Stimulated activated CD8-positive, alpha-beta memory T cell treated with anti-CD3 and anti-CD28 coated beads, Interleukin-12 subunit alpha, Interleukin-12 subunit beta, amount 100 ng/mL, for 24 hours (primary cell): Measurements from ENCODE around the gene SLC13A5.
"Not testable (repeated sequence)": the region's sequence is repeated elsewhere in the genome, so short reads cannot be mapped to it uniquely, and the experiment has no call there.

Experiments
- DNase-seq: peaks from one replicate; pipeline ENCODE4 v3.0.0-alpha.2; 2020; ENCODE audit errors: extremely low read depth

Gene SLC13A5

DNA sequence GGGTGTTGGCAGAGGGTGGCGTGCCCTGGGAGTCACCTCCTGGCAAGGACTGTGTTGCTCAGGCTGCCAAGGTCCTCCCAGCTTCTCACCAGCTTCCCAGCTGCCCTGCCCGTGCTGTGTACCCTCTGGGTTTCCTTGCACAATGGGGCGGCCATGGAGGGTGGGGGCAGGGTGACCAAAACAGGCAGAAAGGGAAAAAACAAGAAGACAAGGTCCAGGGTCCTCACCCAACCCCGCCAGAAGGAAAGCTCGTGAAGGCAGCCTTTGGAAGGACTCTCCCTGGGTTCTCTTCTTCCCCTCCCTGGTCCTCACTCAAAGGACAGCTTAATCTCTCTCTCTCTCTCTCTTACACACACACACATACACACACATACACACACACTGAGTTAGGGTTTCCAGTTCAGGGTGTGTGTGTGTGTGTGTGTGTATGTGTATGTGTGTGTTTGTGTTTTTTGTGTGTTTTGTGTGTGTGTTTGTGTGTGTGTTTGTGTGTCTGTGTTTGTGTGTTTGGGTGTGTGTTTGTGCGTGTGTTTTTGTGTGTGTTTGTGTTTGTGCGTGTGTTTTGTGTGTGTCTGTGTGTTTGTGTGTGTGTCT lies 2.0 kb downstream of the SLC13A5 start:
- DNase-seq, result no peak

- DNase-seq, result no peak
These were observed 2.9 kb downstream of the SLC13A5 start for GRCh38 chr17:6710317-6710716.

DNA sequence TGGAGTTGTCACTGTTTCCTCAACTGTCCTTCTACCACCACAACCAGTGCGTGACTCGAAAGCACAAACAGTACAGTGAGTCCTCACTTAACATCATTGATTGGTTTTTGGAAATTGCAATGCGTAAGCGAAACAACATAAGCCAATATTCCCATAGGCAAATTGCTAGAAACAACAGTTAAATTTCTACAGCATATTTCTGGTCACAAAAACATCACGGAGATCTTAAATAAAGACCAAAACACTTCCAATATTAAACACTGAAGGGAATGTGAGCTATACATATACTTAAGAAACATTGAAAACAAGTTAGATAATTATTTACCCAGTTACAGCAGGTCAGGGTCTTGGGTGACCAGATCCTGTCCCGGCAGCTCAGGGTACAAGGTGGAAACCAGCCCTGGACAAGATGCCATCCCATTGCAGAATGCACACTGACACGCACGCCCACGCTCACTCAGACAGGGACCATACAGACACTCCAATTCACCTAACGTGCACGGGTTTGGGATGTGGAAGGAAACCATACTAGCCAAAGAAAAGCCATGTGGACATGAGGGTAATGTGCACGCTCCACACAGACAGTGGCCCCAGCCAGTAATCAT lies 4.7 kb downstream of the SLC13A5 start:
- DNase-seq, result no peak

GRCh38 chr17:6706996-6707395 lies 6.2 kb downstream of the SLC13A5 start:
- no peak for DNase-seq

DNA sequence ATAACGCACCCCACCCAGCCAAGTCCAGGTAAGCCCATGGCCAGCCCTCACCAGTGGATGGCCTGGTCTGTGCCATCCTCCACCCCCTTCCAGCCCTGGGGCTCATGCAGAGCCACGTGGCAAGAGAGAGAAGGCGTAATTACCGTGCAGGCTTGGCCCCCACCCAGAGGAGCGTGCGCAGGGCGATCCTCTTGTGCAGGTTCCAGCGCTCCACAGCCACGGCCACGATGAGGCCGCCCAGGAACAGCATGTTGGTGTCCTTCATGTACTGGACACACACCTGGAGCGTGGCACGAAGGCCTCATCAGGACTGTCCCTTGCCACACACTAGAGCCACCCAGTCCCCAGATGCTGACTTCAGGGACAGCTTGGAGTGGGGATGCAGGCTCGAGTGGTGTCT lies 6.7 kb downstream of the SLC13A5 start:
- DNase-seq, result no peak

- DNase-seq, result no peak
These were observed 8.6 kb downstream of the SLC13A5 start for GRCh38 chr17:6704470-6705052.

GRCh38 chr17:6703751-6704150 lies 9.4 kb downstream of the SLC13A5 start:
- no peak for DNase-seq

DNA sequence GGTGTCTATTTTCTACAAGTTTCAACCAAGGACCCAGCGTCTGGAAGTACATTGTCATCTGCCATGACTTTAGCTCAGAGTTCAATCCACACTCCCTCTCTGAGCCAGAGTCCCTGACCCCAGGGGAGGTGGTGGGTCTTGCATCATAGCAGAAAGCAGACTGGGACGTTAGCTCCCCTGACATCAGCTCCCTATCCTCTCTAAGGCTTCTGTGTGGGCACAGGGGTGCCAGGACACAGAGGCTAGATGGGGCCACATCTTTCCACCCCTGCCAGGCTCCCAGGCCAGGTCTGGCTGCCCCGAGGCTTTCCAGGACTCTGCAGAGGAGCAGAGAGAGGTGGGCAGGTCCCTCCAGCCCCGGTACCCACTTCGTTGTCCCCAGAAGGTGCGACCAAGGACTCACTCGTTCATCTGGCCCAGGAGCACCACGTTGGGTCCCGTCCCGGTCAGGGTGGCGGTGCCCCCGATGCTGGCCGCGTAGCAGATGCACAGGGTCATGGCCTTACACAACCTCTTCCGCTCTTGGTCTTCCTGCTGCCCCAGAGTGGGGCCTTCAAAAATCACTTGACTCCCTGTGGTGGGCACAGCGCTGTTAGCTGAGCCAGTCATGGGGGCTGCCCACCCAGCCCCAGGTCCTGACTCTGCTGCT lies 10.5 kb downstream of the SLC13A5 start:
- no peak for DNase-seq

- peak; percentile 17 for DNase-seq
These were observed 11.4 kb downstream of the SLC13A5 start for GRCh38 chr17:6701719-6702118.

DNA sequence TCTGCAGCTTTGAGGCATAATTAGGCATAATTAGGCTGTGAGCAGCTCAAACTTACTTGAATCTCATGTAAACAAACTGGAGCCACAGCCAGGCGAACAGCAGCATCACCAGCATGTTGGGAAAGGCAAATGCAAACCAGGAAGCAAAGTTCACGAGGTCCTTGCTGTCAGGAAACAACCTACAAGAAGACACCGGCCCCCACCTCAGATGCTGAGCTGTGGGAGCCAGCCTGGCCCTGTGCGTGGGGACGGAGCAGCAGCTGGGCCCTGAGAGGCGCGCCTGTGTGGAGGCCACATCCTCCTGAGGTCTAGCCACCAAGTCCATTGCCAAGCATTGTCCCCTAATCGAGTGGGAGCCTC lies 12.2 kb downstream of the SLC13A5 start:
- no peak for DNase-seq

DNA sequence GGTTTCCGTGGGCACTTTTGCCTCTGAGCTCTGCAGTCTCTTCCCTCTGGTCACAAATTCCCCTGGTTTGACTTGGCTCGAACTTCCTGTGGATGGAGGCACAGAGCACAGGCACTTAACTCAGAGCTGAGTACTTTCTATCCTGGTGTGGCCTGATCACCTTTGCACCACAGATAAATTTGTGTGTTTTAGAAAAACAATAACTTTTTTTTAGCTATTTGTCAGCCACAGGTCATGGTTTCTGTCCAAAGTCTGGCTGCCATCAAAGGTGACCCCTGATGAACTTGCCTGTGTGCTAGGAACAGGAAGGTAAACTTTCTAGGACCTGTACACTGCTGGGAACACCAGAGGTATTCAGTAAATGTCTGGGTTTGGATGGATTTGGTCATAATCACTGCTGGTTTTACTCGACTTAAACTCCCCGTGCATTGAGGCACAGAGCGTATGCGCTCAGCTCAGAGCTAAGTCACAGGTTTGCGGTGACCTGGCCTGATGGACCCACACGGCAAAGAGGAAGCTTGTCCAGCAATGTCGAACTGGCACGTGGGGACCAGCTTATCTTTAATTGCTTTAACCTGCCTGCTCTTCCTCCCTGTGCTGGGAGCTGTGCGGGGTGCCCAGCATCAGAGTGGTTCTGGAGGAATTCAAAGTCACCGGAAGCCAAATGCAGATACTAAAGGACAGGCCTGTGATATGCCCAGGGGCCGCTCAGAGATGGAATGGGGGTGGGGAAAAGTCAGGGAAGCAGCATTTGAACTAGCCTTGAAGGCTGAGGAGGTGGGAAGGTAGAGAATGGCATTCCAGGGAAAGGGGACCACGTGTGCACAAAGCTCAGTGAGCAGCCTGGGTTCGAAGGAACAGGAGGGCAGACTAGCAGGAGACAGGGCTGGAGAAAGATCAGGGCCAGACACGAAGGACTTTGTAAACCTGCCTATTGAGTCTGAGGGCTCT lies 12.9 kb downstream of the SLC13A5 start:
- DNase-seq, result no peak

- no peak for DNase-seq
These were observed 15.2 kb downstream of the SLC13A5 start for GRCh38 chr17:6698004-6698403.

GRCh38 chr17:6696906-6697305 lies 16.3 kb downstream of the SLC13A5 start:
- no peak for DNase-seq

- DNase-seq, result no peak
These were observed 17.6 kb downstream of the SLC13A5 start for GRCh38 chr17:6695565-6695964.

DNA sequence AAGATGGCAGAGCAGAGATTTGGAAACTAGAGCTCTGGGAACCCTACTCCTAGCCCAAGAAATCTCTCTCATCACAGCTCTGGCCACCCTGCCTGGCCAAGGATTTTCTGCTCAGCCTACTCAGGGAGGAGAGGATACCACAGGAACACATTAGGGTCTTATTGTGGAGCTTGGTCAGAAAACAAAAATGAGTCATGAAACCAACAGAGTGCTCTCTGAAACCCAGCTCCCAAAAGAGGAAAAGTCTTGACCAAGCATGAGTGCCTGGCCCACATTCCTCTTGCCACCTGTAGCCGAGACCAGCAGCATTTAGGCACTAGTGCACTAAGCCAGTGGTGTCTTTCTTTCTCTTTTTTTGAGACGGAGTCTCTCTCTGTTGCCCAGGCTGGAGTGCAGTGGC lies 18.1 kb downstream of the SLC13A5 start:
- DNase-seq, result no peak

DNA sequence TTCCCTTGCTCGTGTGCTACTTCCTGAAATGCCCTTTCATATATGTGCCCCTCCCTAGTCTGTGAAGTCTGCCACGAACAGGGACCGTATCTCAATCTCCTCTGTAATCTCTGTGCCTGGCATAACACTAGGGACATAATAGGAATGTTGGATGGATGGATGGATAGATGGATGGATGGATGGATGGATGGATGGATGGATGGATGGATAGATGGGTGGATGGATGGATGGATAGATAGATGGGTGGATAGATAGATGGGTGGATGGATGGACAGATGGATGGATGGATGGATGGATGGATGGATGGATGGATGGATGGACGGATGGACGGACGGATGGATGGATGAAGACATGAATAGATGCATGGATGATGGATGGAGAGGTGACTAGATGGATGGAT lies 21.2 kb downstream of the SLC13A5 start:
- not testable (repeated sequence) for DNase-seq

- DNase-seq, result no peak
These were observed 21.6 kb downstream of the SLC13A5 start for GRCh38 chr17:6691546-6691945.

DNA sequence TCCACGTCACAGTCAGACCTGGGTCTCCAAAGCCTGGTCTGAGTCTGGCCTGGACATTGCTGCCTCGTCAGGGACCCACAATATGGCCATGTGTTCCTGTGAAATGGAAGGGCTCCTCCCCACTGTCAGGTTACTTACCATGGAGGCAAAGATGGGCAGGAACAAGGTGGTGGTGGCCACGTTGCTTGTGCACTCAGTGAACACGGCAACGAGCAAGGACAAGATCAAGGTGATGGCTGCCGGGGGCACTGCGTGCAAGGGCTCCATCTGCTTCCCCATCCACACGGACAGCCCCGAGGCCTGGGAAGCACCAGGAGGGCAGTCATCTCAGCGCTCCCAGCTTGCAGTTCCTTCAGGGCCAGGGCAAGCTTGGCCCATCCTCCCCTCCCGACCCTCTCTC lies 22.5 kb downstream of the SLC13A5 start:
- DNase-seq, result no peak

DNA sequence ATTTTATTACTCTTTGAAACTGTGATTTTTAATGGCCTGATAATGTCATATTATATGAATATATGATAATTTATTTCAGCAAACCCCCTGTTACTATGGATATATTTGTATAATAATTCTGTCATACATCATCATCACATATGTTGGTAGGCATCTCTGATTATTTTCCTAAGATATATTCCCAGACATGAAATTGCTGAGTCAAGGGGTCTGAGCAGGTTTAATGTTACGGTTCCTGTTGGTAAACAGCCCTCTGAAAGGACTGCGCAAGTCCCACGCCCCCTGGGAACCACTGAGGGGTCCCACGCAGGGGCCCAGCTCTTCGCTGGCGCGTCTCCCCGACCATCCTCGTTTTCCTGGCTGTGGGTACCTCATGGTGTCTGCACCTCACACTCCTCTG lies 24.2 kb downstream of the SLC13A5 start:
- no peak for DNase-seq

- no peak for DNase-seq
These were observed 27.1 kb downstream of the SLC13A5 start for GRCh38 chr17:6686026-6686425.

DNA sequence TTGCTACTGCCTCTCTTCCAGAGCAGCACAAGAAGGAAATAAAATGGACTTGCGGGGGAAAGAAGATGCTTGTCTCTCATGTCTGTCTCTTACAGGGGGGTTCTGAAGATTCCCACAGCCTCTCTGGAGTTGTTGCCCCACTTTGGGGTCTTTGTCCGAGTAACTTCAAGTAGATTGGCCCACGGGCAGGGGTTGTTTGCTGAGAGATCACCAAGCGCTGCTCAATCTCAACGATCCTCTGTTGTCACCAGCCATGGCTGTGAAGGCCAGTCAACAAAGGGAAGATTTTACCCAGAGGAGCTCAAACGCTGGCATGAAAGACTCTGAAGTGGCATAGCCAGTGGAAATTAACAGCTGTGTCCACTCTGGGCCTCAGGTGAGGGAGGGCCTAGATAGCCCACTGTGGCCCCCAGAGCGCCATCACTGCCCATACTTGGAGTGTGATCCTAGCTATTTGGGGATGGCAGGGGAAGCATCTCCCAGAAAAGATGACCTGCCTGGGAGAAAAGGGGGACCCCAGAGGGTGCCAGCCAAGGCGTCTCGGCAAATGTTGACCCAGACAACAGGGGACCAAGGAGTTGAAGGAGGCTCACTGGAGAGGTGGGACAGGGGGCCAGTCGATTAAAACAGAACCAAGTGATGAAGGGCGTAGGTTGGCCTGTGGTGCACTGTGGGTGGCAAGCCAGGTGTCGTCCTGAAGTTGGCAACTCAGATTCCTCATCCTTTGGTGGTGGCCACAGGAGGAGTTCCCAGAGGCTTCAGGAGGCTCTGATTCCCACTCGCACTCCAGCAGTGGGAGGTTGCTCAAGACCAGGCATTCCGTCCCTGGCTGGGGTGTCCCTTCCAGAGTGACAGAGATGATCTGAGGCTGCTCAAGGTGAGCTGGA lies 28.0 kb downstream of the SLC13A5 start:
- no peak for DNase-seq
